Nephron progenitor cell (in vitro differentiated cells): Measurements from ENCODE around the gene MS4A6E.
"Not testable (repeated sequence)": the region's sequence is repeated elsewhere in the genome, so short reads cannot be mapped to it uniquely, and the experiment has no call there.

Experiments
- DNase-seq: peaks from one replicate; pipeline ENCODE4 v3.0.0; 2021
- H3K27ac Mint-ChIP-seq: 2 replicates; pipeline ENCODE4 v1.8.0; 2021; ENCODE audit warnings: mild to moderate bottlenecking, moderate library complexity, mixed read lengths
- H3K27me3 Mint-ChIP-seq: 2 replicates; pipeline ENCODE4 v1.8.0; 2021; ENCODE audit warnings: mild to moderate bottlenecking, low read depth, mixed read lengths; ENCODE audit not compliant: poor library complexity
- H3K36me3 Mint-ChIP-seq: 2 replicates; pipeline ENCODE4 v1.8.0; 2021; ENCODE audit warnings: low read depth, mixed read lengths
- H3K4me1 Mint-ChIP-seq: 2 replicates; pipeline ENCODE4 v1.8.0; 2021; ENCODE audit warnings: mixed read lengths
- H3K4me3 Mint-ChIP-seq: 2 replicates; pipeline ENCODE4 v1.8.0; 2021; ENCODE audit warnings: mild to moderate bottlenecking, moderate library complexity, mixed read lengths
- H3K9me3 Mint-ChIP-seq: 2 replicates; pipeline ENCODE4 v1.8.0; 2021; ENCODE audit warnings: mild to moderate bottlenecking, moderate library complexity, mixed read lengths
- CTCF ChIP-seq: fragments of 200-600 bp; sonication (generic); IDR thresholded peaks from 2 replicates; pipeline ENCODE4 v1.5.0; 2021; ENCODE audit warnings: antibody characterized with exemption

The MS4A6E gene

GRCh38 chr11:60357771-60358170 is 30.7 kb downstream of the MS4A6E start:
- no peak overlapping the region for H3K27ac Mint-ChIP-seq
- TF ChIP-seq CTCF = no peak
- no peaks in the 10 kb centered on the region for H3K27me3 Mint-ChIP-seq
- peaks cover 9% of the 10 kb centered on the region for H3K9me3 Mint-ChIP-seq
- no peak for DNase-seq
- H3K4me3 Mint-ChIP-seq = no peak overlapping the region
- H3K36me3 Mint-ChIP-seq = no peaks in the 10 kb centered on the region
- H3K4me1 Mint-ChIP-seq = peaks cover 4% of the 10 kb centered on the region

GRCh38 chr11:60360621-60361020 is 33.6 kb downstream of the MS4A6E start:
- Mint-ChIP-seq H3K36me3 (no peaks in the 10 kb centered on the region), H3K27ac (no peak overlapping the region), H3K4me1 (peaks cover 17% of the 10 kb centered on the region), H3K9me3 (peaks cover 4% of the 10 kb centered on the region), H3K4me3 (no peak overlapping the region), H3K27me3 (peaks cover 7% of the 10 kb centered on the region)
- TF ChIP-seq CTCF = no peak
- no peak for DNase-seq

- Mint-ChIP-seq H3K9me3 (peaks cover 4% of the 10 kb centered on the region), H3K36me3 (no peaks in the 10 kb centered on the region), H3K4me1 (peaks cover 17% of the 10 kb centered on the region), H3K4me3 (no peak overlapping the region), H3K27ac (no peak overlapping the region), H3K27me3 (peaks cover 7% of the 10 kb centered on the region)
- TF ChIP-seq CTCF = no peak
- DNase-seq = no peak
These were observed 35.2 kb downstream of the MS4A6E start for GRCh38 chr11:60362241-60362640.

GRCh38 chr11:60363542-60364470 is 36.8 kb downstream of the MS4A6E start:
- TF ChIP-seq CTCF = peak; percentile 73
- H3K27ac Mint-ChIP-seq = no peak overlapping the region
- peak overlapping the region; percentile 37 for H3K4me3 Mint-ChIP-seq
- H3K4me1 Mint-ChIP-seq = peaks cover 17% of the 10 kb centered on the region
- H3K27me3 Mint-ChIP-seq = peaks cover 7% of the 10 kb centered on the region
- H3K9me3 Mint-ChIP-seq = peaks cover 4% of the 10 kb centered on the region
- peak; percentile 71 for DNase-seq
- no peaks in the 10 kb centered on the region for H3K36me3 Mint-ChIP-seq

- H3K36me3 Mint-ChIP-seq, H3K27me3 Mint-ChIP-seq, H3K4me3 Mint-ChIP-seq, DNase-seq, H3K9me3 Mint-ChIP-seq, H3K27ac Mint-ChIP-seq: not testable (repeated sequence)
- H3K4me1 Mint-ChIP-seq = peaks cover 17% of the 10 kb centered on the region
These were observed 39.3 kb downstream of the MS4A6E start for GRCh38 chr11:60366262-60366904.

GRCh38 chr11:60367009-60367408 is 40.0 kb downstream of the MS4A6E start:
- no peaks in the 10 kb centered on the region for H3K36me3 Mint-ChIP-seq
- H3K4me1 Mint-ChIP-seq = peaks cover 17% of the 10 kb centered on the region
- peaks cover 7% of the 10 kb centered on the region for H3K27me3 Mint-ChIP-seq
- H3K27ac Mint-ChIP-seq = no peak overlapping the region
- no peak for DNase-seq
- no peak for TF ChIP-seq CTCF
- no peak overlapping the region for H3K4me3 Mint-ChIP-seq
- no peaks in the 10 kb centered on the region for H3K9me3 Mint-ChIP-seq
